Measurements from ENCODE around the gene MEA1.

GRCh38 chr6:42989923-42990322, 23.8 kb downstream of the MEA1 start:
- TF ChIP-seq CTCF (IDR thresholded peaks at IDR 0.05): no peak
- no peak for TF ChIP-seq POLR2A (IDR thresholded peaks at IDR 0.05)
